Loucy (cell line): Measurements from ENCODE around the gene HYAL3.

Experiments
- H2AFZ ChIP-seq: fragments of 200-600 bp; sonication (generic); 2 replicates; pipeline ENCODE4 v1.6.0; 2016; ENCODE audit warnings: antibody characterized with exemption, mild to moderate bottlenecking, low read length, moderate library complexity
- H3F3A ChIP-seq: fragments of 200-600 bp; 2 replicates; pipeline ENCODE4 v1.6.0; 2016; ENCODE audit warnings: antibody characterized with exemption, low read depth, mild to moderate bottlenecking
- H3K27me3 ChIP-seq: fragments of 200-600 bp; sonication (generic); 2 replicates; pipeline ENCODE4 v1.6.1; 2014; ENCODE audit warnings: low read length, mild to moderate bottlenecking; ENCODE audit not compliant: insufficient read depth, poor library complexity, severe bottlenecking
- H3K36me3 ChIP-seq: fragments of 200-600 bp; sonication (generic); 2 replicates; pipeline ENCODE4 v1.6.1; 2016; ENCODE audit warnings: low read length; ENCODE audit not compliant: insufficient read depth
- H3K4me1 ChIP-seq: fragments of 200-600 bp; sonication (generic); 2 replicates; pipeline ENCODE4 v1.5.1; 2014; ENCODE audit warnings: low read length, mild to moderate bottlenecking; ENCODE audit not compliant: insufficient read depth, poor library complexity, severe bottlenecking
- H3K4me2 ChIP-seq: fragments of 200-600 bp; sonication (generic); 2 replicates; pipeline ENCODE4 v1.6.0; 2014; ENCODE audit warnings: antibody characterized with exemption, low read length, low read depth, mild to moderate bottlenecking; ENCODE audit not compliant: poor library complexity, severe bottlenecking
- H3K4me3 ChIP-seq: fragments of 200-600 bp; sonication (generic); 2 replicates; pipeline ENCODE4 v1.5.1; 2014; ENCODE audit warnings: low read length, mild to moderate bottlenecking, mixed read lengths; ENCODE audit not compliant: poor library complexity, severe bottlenecking
- H3K79me2 ChIP-seq: fragments of 200-600 bp; sonication (generic); 2 replicates; pipeline ENCODE4 v1.6.1; 2014; ENCODE audit warnings: low read length; ENCODE audit not compliant: insufficient read depth
- H3K9ac ChIP-seq: fragments of 200-600 bp; sonication (generic); 2 replicates; pipeline ENCODE4 v1.6.0; 2014; ENCODE audit warnings: mild to moderate bottlenecking, low read depth, low read length, moderate library complexity; ENCODE audit not compliant: poor library complexity, severe bottlenecking
- H3K9me2 ChIP-seq: fragments of 200-600 bp; sonication (generic); replicated peaks from 2 replicates; pipeline ENCODE4 v1.6.1; 2016; ENCODE audit warnings: low read depth, low read length, mixed read lengths
- H3K9me3 ChIP-seq: fragments of 200-600 bp; sonication (generic); 2 replicates; pipeline ENCODE4 v1.6.1; 2014; ENCODE audit warnings: mild to moderate bottlenecking, antibody characterized with exemption, low read length, low read depth; ENCODE audit not compliant: insufficient read depth
- H4K20me1 ChIP-seq: fragments of 200-600 bp; sonication (generic); 2 replicates; pipeline ENCODE4 v1.6.0; 2014; ENCODE audit warnings: antibody characterized with exemption, low read length, mild to moderate bottlenecking; ENCODE audit not compliant: insufficient read depth, poor library complexity, severe bottlenecking
- EZH2phosphoT487 ChIP-seq: fragments of 200-600 bp; IDR thresholded peaks from 2 replicates; pipeline ENCODE4 v1.6.1; 2018; ENCODE audit warnings: antibody characterized with exemption, mild to moderate bottlenecking, moderate library complexity, borderline replicate concordance
- TF ChIP-seq, protein P1 (sequence below): fragments of 200-600 bp; sonication (generic); conservative IDR thresholded peaks from 2 replicates; pipeline ENCODE4 v1.5.1; 2014; ENCODE audit warnings: mild to moderate bottlenecking, antibody characterized with exemption, low read length

Gene HYAL3

DNA sequence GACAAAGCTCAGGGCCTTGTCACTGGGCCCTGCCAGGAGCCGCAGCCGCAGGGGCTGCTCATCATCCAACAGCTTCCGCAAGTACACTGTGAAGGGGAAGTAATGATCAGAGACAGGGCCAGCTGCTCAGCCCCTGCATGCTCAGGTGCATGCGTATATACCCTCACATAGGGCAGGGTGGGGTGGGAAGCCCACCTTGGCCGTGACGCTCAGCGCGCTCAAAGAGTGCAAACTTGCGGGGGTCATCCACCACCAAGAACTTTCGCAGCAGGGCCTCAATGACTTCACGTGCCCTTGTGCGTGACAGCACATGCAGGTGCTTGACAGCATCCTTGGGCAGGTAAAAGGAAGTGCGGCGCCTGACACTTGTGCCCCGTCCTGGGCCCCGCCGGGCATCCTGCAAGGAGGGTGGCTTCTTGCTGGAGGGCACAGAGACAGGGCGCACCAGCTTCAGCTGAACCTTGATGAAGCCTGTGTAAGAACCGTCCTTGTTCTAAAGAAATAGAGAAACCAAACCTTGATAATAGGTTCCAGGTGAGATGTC is 32.2 kb upstream of the HYAL3 start:
- TF ChIP-seq, protein P1, sequence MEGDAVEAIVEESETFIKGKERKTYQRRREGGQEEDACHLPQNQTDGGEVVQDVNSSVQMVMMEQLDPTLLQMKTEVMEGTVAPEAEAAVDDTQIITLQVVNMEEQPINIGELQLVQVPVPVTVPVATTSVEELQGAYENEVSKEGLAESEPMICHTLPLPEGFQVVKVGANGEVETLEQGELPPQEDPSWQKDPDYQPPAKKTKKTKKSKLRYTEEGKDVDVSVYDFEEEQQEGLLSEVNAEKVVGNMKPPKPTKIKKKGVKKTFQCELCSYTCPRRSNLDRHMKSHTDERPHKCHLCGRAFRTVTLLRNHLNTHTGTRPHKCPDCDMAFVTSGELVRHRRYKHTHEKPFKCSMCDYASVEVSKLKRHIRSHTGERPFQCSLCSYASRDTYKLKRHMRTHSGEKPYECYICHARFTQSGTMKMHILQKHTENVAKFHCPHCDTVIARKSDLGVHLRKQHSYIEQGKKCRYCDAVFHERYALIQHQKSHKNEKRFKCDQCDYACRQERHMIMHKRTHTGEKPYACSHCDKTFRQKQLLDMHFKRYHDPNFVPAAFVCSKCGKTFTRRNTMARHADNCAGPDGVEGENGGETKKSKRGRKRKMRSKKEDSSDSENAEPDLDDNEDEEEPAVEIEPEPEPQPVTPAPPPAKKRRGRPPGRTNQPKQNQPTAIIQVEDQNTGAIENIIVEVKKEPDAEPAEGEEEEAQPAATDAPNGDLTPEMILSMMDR = no peak
- H3F3A ChIP-seq = peaks cover 9% of the 10 kb centered on the region
- H3K27me3 ChIP-seq = no peaks in the 10 kb centered on the region
- no peak overlapping the region for H3K4me2 ChIP-seq
- H4K20me1 ChIP-seq = peaks cover 83% of the 10 kb centered on the region
- H3K4me3 ChIP-seq = no peak overlapping the region
- no peak overlapping the region for H3K9ac ChIP-seq
- no peaks in the 10 kb centered on the region for H3K9me3 ChIP-seq
- H3K9me2 ChIP-seq = no peaks in the 10 kb centered on the region
- peaks cover 34% of the 10 kb centered on the region for H3K4me1 ChIP-seq
- peaks cover 81% of the 10 kb centered on the region for H3K79me2 ChIP-seq
- peaks cover 46% of the 10 kb centered on the region for H3K36me3 ChIP-seq
- no peak overlapping the region for H2AFZ ChIP-seq

GRCh38 chr3:50330330-50330729 is 31.1 kb upstream of the HYAL3 start:
- Histone ChIP-seq H3K4me1 (peaks cover 25% of the 10 kb centered on the region), H2AFZ (no peak overlapping the region), H3K9me3 (no peaks in the 10 kb centered on the region), H3K36me3 (peaks cover 46% of the 10 kb centered on the region), H4K20me1 (peaks cover 72% of the 10 kb centered on the region), H3K79me2 (peaks cover 73% of the 10 kb centered on the region), H3K9me2 (no peaks in the 10 kb centered on the region), H3K4me3 (no peak overlapping the region), H3K27me3 (no peaks in the 10 kb centered on the region), H3K4me2 (no peak overlapping the region), H3K9ac (no peak overlapping the region), H3F3A (peaks cover 9% of the 10 kb centered on the region)
- TF ChIP-seq, protein P1 = no peak
- no peak for TF ChIP-seq EZH2phosphoT487

DNA sequence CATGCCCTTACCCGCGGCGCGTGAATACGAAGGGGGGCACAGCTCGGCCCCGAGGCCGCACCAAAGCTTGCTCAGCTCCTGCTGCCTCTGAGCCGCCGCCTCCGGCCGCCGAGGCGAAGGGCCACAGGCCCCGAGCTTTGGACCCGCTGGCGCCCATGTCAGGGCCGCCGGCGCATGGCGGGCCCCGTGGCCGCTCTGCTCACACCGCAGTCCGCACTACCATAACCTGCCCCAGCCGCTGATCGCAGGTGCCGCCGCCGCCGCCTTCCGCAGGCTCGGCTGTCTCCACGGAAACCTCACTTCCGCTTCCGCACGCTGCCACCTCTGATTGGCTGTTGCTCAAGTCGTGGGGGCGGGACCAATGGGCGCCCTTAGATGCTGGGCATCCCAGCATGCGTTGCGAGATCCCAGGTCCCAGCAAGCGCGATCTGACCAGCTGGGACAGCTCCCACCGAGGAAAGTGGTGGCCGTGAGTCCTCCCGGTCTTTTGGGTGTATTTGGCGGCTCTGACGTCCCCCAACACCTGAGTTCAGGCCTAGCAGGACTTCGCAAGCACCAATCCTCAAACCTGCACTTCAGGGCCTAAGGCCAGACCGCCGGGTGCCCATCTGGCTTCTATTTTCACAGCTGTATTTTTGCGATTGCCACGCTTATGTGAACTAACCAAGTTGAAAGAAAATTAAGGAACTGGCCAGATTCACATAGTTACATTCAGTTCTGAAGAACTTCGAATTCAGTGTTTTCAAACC is 28.9 kb upstream of the HYAL3 start, which contains the start of gene TUSC2:
Gene TUSC2 (minus strand): TSS at position 281 of the 749 bp plus-strand sequence. CDS start 124 bp downstream, at position 157.
- Histone ChIP-seq H3K9me3 (no peaks in the 10 kb centered on the region), H3K9ac (peak within 1 kb of the TSS; percentile 82), H3K4me2 (peak within 1 kb of the TSS; percentile 95), H3K4me3 (peak within 1 kb of the TSS; percentile 94), H2AFZ (no peak within 1 kb of the TSS), H3K9me2 (no peaks in the 10 kb centered on the region), H4K20me1 (peaks cover 49% of the 10 kb centered on the region), H3K36me3 (peaks cover 35% of the 10 kb centered on the region), H3K79me2 (peaks cover 51% of the 10 kb centered on the region), H3K4me1 (peaks cover 15% of the 10 kb centered on the region), H3K27me3 (no peaks in the 10 kb centered on the region), H3F3A (peaks cover 9% of the 10 kb centered on the region)
- no peak for TF ChIP-seq EZH2phosphoT487
- TF ChIP-seq, protein P1 = no peak
